A673 (cell line): ENCODE results near the gene CPED1. TPM values are rescaled to one million over a fixed set of nuclear protein-coding genes. Genes with fewer than 3 reads are reported as not detected.

ENCODE experiments used
- BruUV-seq: library from RNA; stranded (reverse); fragments of 400-500 nt; replicated peaks from 2 replicates; lab custom pipeline; 2021; lab: Mats Ljungman, UMichigan
- CTCF ChIA-PET: fragments of 300-600 bp; sonication (Branson Sonifier 250); formaldehyde crosslinking; loops from one replicate; lab custom pipeline; 2022; ENCODE audit warnings: antibody characterized with exemption; lab: Charles Lee
- POLR2A ChIA-PET: fragments of 300-600 bp; sonication (Branson Sonifier 250); formaldehyde crosslinking; loops from one replicate; lab custom pipeline; 2022; ENCODE audit warnings: antibody characterized with exemption; ENCODE audit not compliant: low non-redundant PET; lab: Charles Lee
- DNase-seq: peaks from one replicate; pipeline ENCODE4 v3.0.0-alpha.2; 2015; ENCODE audit warnings: low spot score
- H3K27ac ChIP-seq: fragments of 200-600 bp; sonication (generic); 2 replicates; pipeline ENCODE4 v1.5.1; 2016; ENCODE audit warnings: mixed run types, low read depth, mild to moderate bottlenecking, mixed read lengths, antibody characterized with exemption, low read length; ENCODE audit not compliant: poor library complexity, severe bottlenecking
- H3K27me3 ChIP-seq: fragments of 200-600 bp; sonication (generic); replicated peaks from 2 replicates; pipeline ENCODE4 v1.6.1; 2017; ENCODE audit warnings: mixed run types, low read depth, mild to moderate bottlenecking, mixed read lengths, antibody characterized with exemption, low read length; ENCODE audit not compliant: insufficient read depth, poor library complexity
- H3K36me3 ChIP-seq: fragments of 200-600 bp; sonication (generic); 2 replicates; pipeline ENCODE4 v1.6.1; 2016; ENCODE audit warnings: mixed run types, mild to moderate bottlenecking, mixed read lengths, antibody characterized with exemption, low read length; ENCODE audit not compliant: insufficient read depth, poor library complexity, severe bottlenecking
- H3K4me1 ChIP-seq: fragments of 200-600 bp; sonication (generic); 2 replicates; pipeline ENCODE4 v1.6.1; 2017; ENCODE audit warnings: mixed run types, mild to moderate bottlenecking, mixed read lengths, antibody characterized with exemption, low read length; ENCODE audit not compliant: insufficient read depth, poor library complexity, severe bottlenecking
- H3K4me3 ChIP-seq: fragments of 200-600 bp; sonication (generic); 2 replicates; pipeline ENCODE4 v1.5.1; 2016; ENCODE audit warnings: low read depth, mixed run types, mild to moderate bottlenecking, mixed read lengths, low read length; ENCODE audit not compliant: poor library complexity, severe bottlenecking
- H3K9me3 ChIP-seq: fragments of 200-600 bp; sonication (generic); 2 replicates; pipeline ENCODE4 v1.6.1; 2016; ENCODE audit warnings: mixed run types, low read depth, mild to moderate bottlenecking, mixed read lengths, antibody characterized with exemption, low read length; ENCODE audit not compliant: poor library complexity, severe bottlenecking
- EZH2 ChIP-seq: fragments of 200-600 bp; sonication (generic); IDR thresholded peaks from 2 replicates; pipeline ENCODE4 v1.6.1; 2017; ENCODE audit warnings: borderline replicate concordance, low read depth, mild to moderate bottlenecking, mixed read lengths, antibody characterized with exemption, low read length; ENCODE audit not compliant: poor library complexity, severe bottlenecking
- intact Hi-C: fragments of 100-400 bp; cut with micrococcal nuclease; formaldehyde crosslinking; loops from one replicate; pipeline ENCODE4 v1.10.0; 2022; ENCODE audit not compliant: unreplicated experiment
- total RNA-seq: library from RNA; stranded (reverse); gene quantifications from 2 replicates; pipeline ENCODE4 v1.2.3, GENCODE V29; 2021
- TF ChIP-seq, protein P1 (sequence below): fragments of 300-800, 200-600 bp; sonication (generic); conservative IDR thresholded peaks from 2 replicates; pipeline ENCODE4 v1.5.1; 2017; ENCODE audit warnings: low read depth, mild to moderate bottlenecking, antibody characterized with exemption, low read length, moderate library complexity, mixed read lengths

Gene CPED1
- total RNA-seq, 1 experiment from 2014 or later: 0.15 TPM

DNA sequence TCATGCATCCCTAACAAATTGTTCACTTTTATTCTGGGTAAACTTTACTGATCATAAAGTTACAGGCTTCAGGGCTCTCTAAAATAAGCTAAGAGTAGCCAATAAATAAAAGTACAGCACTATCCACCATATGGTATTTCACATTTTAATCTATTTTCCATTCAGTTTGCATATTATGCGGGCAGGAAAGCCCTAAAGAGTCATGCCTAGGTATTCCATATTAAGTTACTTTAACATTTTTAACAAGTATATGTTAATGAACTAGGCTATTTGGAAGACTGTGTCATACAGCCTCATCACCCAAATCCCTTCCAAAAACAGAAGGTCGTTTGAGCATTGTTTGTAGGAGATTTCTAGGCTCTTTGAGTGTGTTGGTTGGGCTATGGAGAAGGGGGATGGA is 106.3 kb downstream of the CPED1 start:
- ChIA-PET CTCF (no interaction called here), POLR2A (no interaction called here)
- H3K4me1 ChIP-seq: no peaks in the 10 kb centered on the region
- no peak for DNase-seq
- H3K27me3 ChIP-seq: no peaks in the 10 kb centered on the region
- BruUV-seq: no TSS peak
- no peak overlapping the region for H3K27ac ChIP-seq
- no peaks in the 10 kb centered on the region for H3K9me3 ChIP-seq
- no peak overlapping the region for H3K4me3 ChIP-seq
- no peaks in the 10 kb centered on the region for H3K36me3 ChIP-seq
- TF ChIP-seq, protein P1, sequence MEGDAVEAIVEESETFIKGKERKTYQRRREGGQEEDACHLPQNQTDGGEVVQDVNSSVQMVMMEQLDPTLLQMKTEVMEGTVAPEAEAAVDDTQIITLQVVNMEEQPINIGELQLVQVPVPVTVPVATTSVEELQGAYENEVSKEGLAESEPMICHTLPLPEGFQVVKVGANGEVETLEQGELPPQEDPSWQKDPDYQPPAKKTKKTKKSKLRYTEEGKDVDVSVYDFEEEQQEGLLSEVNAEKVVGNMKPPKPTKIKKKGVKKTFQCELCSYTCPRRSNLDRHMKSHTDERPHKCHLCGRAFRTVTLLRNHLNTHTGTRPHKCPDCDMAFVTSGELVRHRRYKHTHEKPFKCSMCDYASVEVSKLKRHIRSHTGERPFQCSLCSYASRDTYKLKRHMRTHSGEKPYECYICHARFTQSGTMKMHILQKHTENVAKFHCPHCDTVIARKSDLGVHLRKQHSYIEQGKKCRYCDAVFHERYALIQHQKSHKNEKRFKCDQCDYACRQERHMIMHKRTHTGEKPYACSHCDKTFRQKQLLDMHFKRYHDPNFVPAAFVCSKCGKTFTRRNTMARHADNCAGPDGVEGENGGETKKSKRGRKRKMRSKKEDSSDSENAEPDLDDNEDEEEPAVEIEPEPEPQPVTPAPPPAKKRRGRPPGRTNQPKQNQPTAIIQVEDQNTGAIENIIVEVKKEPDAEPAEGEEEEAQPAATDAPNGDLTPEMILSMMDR: no peak
- TF ChIP-seq EZH2: no peak
- intact Hi-C loops: no loop called here

DNA sequence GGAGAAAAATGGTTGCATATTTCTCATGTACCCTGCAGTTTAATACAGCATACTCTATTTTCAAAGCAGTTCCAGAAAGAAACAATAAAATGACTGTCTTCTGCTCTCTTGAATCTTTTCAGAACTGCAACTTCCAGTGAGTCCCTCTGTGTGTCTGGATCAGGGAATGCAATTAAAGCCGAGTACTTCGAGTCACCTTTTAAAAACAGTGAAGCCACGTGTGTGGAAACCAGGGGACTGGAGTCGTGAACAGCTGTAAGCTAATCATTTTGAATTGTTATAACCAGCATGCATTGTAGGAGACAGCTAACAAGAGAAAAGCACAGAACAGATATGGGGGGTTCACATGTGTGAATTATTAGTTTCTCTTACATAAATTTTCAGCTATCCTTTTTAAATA is 109.1 kb downstream of the CPED1 start:
- ChIA-PET POLR2A (no interaction called here), CTCF (no interaction called here)
- no peak for TF ChIP-seq EZH2
- TF ChIP-seq, protein P1: no peak
- Histone ChIP-seq H3K27ac (no peak overlapping the region), H3K4me3 (no peak overlapping the region), H3K36me3 (no peaks in the 10 kb centered on the region), H3K27me3 (no peaks in the 10 kb centered on the region), H3K4me1 (no peaks in the 10 kb centered on the region), H3K9me3 (no peaks in the 10 kb centered on the region)
- intact Hi-C loops: no loop called here
- DNase-seq: no peak
- no TSS peak for BruUV-seq

DNA sequence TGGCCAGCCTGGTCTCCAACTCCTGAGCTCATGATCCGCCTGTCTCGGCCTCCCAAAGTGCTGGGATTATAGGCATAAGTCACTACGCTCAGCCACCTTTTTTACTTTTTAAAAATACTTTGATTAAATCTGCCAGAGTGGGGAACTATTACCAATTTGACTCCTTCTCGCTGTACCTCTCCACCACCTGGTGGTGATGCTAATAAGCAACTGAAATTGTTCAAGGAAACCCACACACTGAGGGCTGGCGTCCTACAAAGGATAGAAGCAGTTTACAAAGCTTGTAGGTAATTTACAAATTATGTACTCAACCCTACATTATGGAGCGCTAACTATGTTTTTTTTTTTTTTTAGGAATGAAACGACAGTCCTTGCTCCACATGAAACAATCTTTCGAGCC is 111.1 kb downstream of the CPED1 start:
- ChIA-PET CTCF (no interaction called here), POLR2A (no interaction called here)
- no peaks in the 10 kb centered on the region for H3K4me1 ChIP-seq
- H3K9me3 ChIP-seq: no peaks in the 10 kb centered on the region
- H3K27ac ChIP-seq: no peak overlapping the region
- BruUV-seq: no TSS peak
- intact Hi-C loops: no loop called here
- no peak overlapping the region for H3K4me3 ChIP-seq
- H3K36me3 ChIP-seq: no peaks in the 10 kb centered on the region
- DNase-seq: no peak
- H3K27me3 ChIP-seq: no peaks in the 10 kb centered on the region
- no peak for TF ChIP-seq EZH2
- TF ChIP-seq, protein P1: 0 out of 2 replicates have a peak, but pooled peaks have one; percentile 13
